ENCODE results near the gene MAGEA9. TPM values are rescaled to one million over a fixed set of nuclear protein-coding genes. Genes with fewer than 3 reads are reported as not detected.
"Not testable (repeated sequence)": the region's sequence is repeated elsewhere in the genome, so short reads cannot be mapped to it uniquely, and the experiment has no call there.

Gene MAGEA9
- total RNA-seq (not detected), polyA plus RNA-seq (ENCODE audit: insufficient read length in 6 of 6) (not detected)
- long read RNA-seq, donor 1: 0 reads
- long read RNA-seq, donor 2: 0 reads
- long read RNA-seq, donor 3: 0 reads
- long read RNA-seq, donor 4: 0 reads
- long read RNA-seq, donor 5: 0 reads
- long read RNA-seq, donor 6: 0 reads
- long read RNA-seq, donor 7: 0 reads
- long read RNA-seq, donor 8: 0 reads
- long read RNA-seq, donor 9: 0 reads
- long read RNA-seq, donor 10: 0 reads
- long read RNA-seq, donor 11: 0 reads
- long read RNA-seq, donor 12: 0 reads

- not testable (repeated sequence) for ATAC-seq
Measured at GRCh38 chrX:149781727-149782126, at the start of gene MAGEA9. Gene MAGEA9 (plus strand): TSS chrX:149781930. CDS start chrX:149786211, 4,281 bp downstream.

GRCh38 chrX:149742269-149742668 is 39.5 kb upstream of the MAGEA9 start:
- H3K4me3 ChIP-seq; H3K36me3 ChIP-seq; H3K27me3 ChIP-seq; H3K4me1 ChIP-seq; H3K27ac ChIP-seq; intact Hi-C loops (cut with DNase I); H3K9me3 ChIP-seq; DNase-seq; ATAC-seq: not testable (repeated sequence)

More at GRCh38 chrX:149781727-149782126, at the start of gene MAGEA9:
- H3K36me3 ChIP-seq; H3K9me3 ChIP-seq; H3K4me3 ChIP-seq; intact Hi-C loops (cut with DNase I); H3K27me3 ChIP-seq; H3K4me1 ChIP-seq; DNase-seq; H3K27ac ChIP-seq: not testable (repeated sequence)

GRCh38 chrX:149746390-149747007 is 35.2 kb upstream of the MAGEA9 start:
- H3K9me3 ChIP-seq; H3K27ac ChIP-seq; H3K4me3 ChIP-seq; H3K27me3 ChIP-seq; H3K36me3 ChIP-seq; DNase-seq; intact Hi-C loops (cut with DNase I); ATAC-seq; H3K4me1 ChIP-seq: not testable (repeated sequence)

- no peak for TF ChIP-seq CTCF (IDR thresholded peaks at IDR 0.05)
- H3K36me3 ChIP-seq: no peaks in the 10 kb centered on the region
- intact Hi-C loops (cut with DNase I): no loop called here
- no peak overlapping the region for H3K4me3 ChIP-seq
- no peak for DNase-seq
- no peak for ATAC-seq
- no peaks in the 10 kb centered on the region for H3K9me3 ChIP-seq
- no peaks in the 10 kb centered on the region for H3K4me1 ChIP-seq
- no peak overlapping the region for H3K27ac ChIP-seq
- H3K27me3 ChIP-seq: no peaks in the 10 kb centered on the region
Measured at GRCh38 chrX:149757206-149758067, 24.3 kb upstream of the MAGEA9 start.

- Histone ChIP-seq H3K27me3 (no peaks in the 10 kb centered on the region), H3K9me3 (no peaks in the 10 kb centered on the region), H3K36me3 (no peaks in the 10 kb centered on the region), H3K4me1 (no peaks in the 10 kb centered on the region), H3K27ac (no peak overlapping the region), H3K4me3 (no peak overlapping the region)
- intact Hi-C loops (cut with DNase I): no loop called here
- TF ChIP-seq CTCF (IDR thresholded peaks at IDR 0.05): no peak
- no peak for DNase-seq
- no peak for ATAC-seq
Measured at GRCh38 chrX:149758068-149758714, 23.5 kb upstream of the MAGEA9 start.

GRCh38 chrX:149758715-149759078 is 23.0 kb upstream of the MAGEA9 start:
- H3K27ac ChIP-seq; H3K9me3 ChIP-seq; DNase-seq; H3K4me1 ChIP-seq; H3K27me3 ChIP-seq; intact Hi-C loops (cut with DNase I); H3K36me3 ChIP-seq; H3K4me3 ChIP-seq; ATAC-seq: not testable (repeated sequence)

- intact Hi-C loops (cut with DNase I): no loop called here
- no peaks in the 10 kb centered on the region for H3K9me3 ChIP-seq
- H3K27me3 ChIP-seq: no peaks in the 10 kb centered on the region
- H3K4me1 ChIP-seq: no peaks in the 10 kb centered on the region
- H3K36me3 ChIP-seq: no peaks in the 10 kb centered on the region
- no peak for DNase-seq
- no peak overlapping the region for H3K27ac ChIP-seq
- no peak for TF ChIP-seq CTCF (IDR thresholded peaks at IDR 0.05)
- ATAC-seq: no peak
- H3K4me3 ChIP-seq: no peak overlapping the region
Measured at GRCh38 chrX:149759824-149760223, 21.9 kb upstream of the MAGEA9 start.

Data from left lung (tissue), 14 donors.